ENCODE results near the gene PAK1.
A peak's percentile ranks its signal among the peaks of the same experiment; 100 is the strongest.

PAK1 gene

GRCh38 chr11:77371646-77372045 lies 102.2 kb downstream of the PAK1 start:
- no peak overlapping the region for H3K27ac Mint-ChIP-seq
- H3K27me3 Mint-ChIP-seq = no peaks in the 10 kb centered on the region
- H3K4me1 Mint-ChIP-seq = peaks cover 10% of the 10 kb centered on the region
- no peaks in the 10 kb centered on the region for H3K9me3 Mint-ChIP-seq
- peaks cover 11% of the 10 kb centered on the region for H3K36me3 Mint-ChIP-seq (ENCODE audit: low read depth)
- H3K4me3 Mint-ChIP-seq = no peak overlapping the region
- DNase-seq (no peak), ATAC-seq (no peak)

DNA sequence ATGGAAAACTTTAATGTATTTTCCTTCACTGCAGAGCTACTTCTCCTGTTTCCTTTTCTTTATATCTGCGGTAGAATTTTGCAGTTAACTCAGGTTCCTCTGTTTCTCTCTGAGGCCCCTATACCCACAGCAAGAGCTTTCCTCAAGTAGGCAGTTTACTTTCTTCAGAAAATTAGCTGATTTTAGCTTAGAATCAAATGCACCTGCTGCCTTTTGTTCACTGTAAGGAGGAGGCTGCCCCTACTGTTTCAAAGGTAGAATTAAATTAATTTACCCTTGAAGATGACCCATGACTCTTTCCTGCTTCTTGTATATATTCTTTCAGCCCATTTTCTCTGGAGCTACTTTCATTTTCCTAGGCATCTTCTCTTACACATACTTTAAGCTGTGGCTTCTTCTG lies 103.7 kb downstream of the PAK1 start:
- ATAC-seq = no peak
- no peak overlapping the region for H3K4me3 Mint-ChIP-seq
- peaks cover 15% of the 10 kb centered on the region for H3K36me3 Mint-ChIP-seq (ENCODE audit: low read depth)
- no peaks in the 10 kb centered on the region for H3K27me3 Mint-ChIP-seq
- peaks cover 10% of the 10 kb centered on the region for H3K4me1 Mint-ChIP-seq
- DNase-seq = no peak
- H3K9me3 Mint-ChIP-seq = peaks cover 8% of the 10 kb centered on the region
- H3K27ac Mint-ChIP-seq = no peak overlapping the region

- Mint-ChIP-seq H3K36me3 (ENCODE audit: low read depth) (peaks cover 31% of the 10 kb centered on the region), H3K27ac (no peak overlapping the region), H3K9me3 (peaks cover 4% of the 10 kb centered on the region)
These were observed 112.7 kb downstream of the PAK1 start for GRCh38 chr11:77361184-77361583.

GRCh38 chr11:77359481-77359880 lies 114.4 kb downstream of the PAK1 start:
- Mint-ChIP-seq H3K36me3 (ENCODE audit: low read depth) (peaks cover 28% of the 10 kb centered on the region), H3K27ac (no peak overlapping the region), H3K27me3 (no peaks in the 10 kb centered on the region), H3K4me1 (no peaks in the 10 kb centered on the region), H3K9me3 (no peaks in the 10 kb centered on the region), H3K4me3 (no peak overlapping the region)
- no peak for DNase-seq
- no peak for ATAC-seq

More at GRCh38 chr11:77361184-77361583, 112.7 kb downstream of the PAK1 start:
- DNase-seq (no peak), ATAC-seq (no peak)
- no peaks in the 10 kb centered on the region for H3K4me1 Mint-ChIP-seq
- H3K4me3 Mint-ChIP-seq = no peak overlapping the region
- H3K27me3 Mint-ChIP-seq = no peaks in the 10 kb centered on the region

DNA sequence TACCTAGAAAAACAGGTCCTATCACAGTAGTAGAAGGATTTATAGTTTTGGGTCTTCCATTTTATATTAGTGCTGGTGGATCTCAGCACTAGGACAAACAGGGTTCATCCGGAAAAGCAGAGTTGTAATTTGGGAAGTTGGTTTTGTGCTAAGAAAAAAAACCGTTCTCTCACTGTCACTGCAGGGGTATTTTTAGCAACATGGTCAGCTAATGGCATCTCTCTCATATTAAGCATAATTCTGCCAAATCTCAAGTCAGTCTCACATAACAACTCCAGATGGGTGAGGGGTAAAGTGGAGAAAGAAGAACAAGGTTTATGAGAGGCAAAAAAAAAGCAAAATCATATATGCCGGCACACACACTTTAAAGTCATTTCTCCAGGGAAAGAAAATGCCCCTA lies 120.8 kb downstream of the PAK1 start:
- Mint-ChIP-seq H3K27me3 (no peaks in the 10 kb centered on the region), H3K27ac (no peak overlapping the region), H3K36me3 (ENCODE audit: low read depth) (peaks cover 11% of the 10 kb centered on the region), H3K9me3 (no peaks in the 10 kb centered on the region), H3K4me1 (no peaks in the 10 kb centered on the region), H3K4me3 (no peak overlapping the region)
- no peak for DNase-seq
- ATAC-seq = no peak

DNA sequence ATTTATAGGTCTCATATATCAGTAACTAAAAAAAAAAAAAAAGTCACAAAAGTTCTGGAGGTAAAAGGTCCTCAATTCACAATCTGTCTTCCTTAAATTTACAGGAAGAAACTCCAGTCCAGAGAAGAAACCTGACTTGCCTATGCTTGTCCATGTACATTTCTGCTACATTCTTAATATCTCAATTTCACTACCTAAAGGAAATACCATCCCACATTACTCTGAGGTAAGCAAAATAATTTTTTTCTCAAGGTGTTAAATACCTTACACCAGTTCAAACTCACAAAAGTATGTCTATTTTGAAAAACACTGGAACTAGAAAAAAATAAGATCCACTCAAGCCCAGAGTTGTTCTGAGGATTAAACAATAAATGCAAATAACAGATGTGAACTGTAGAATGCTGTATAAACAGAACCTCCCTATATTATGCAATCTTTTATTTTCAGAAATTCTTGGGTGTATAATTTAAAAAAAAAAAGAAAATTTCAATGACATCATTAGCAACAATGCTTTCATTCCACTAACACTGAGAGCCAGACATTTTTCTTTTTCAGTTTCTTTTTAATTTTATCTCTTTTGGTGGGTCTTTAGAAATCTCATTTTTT lies 122.5 kb downstream of the PAK1 start:
- Mint-ChIP-seq H3K9me3 (no peaks in the 10 kb centered on the region), H3K27ac (no peak overlapping the region), H3K27me3 (no peaks in the 10 kb centered on the region), H3K36me3 (ENCODE audit: low read depth) (peaks cover 6% of the 10 kb centered on the region), H3K4me1 (no peaks in the 10 kb centered on the region), H3K4me3 (no peak overlapping the region)
- DNase-seq (no peak), ATAC-seq (no peak)

GRCh38 chr11:77347948-77348347 lies 125.9 kb downstream of the PAK1 start:
- Mint-ChIP-seq H3K27me3 (no peaks in the 10 kb centered on the region), H3K4me3 (no peak overlapping the region)

DNA sequence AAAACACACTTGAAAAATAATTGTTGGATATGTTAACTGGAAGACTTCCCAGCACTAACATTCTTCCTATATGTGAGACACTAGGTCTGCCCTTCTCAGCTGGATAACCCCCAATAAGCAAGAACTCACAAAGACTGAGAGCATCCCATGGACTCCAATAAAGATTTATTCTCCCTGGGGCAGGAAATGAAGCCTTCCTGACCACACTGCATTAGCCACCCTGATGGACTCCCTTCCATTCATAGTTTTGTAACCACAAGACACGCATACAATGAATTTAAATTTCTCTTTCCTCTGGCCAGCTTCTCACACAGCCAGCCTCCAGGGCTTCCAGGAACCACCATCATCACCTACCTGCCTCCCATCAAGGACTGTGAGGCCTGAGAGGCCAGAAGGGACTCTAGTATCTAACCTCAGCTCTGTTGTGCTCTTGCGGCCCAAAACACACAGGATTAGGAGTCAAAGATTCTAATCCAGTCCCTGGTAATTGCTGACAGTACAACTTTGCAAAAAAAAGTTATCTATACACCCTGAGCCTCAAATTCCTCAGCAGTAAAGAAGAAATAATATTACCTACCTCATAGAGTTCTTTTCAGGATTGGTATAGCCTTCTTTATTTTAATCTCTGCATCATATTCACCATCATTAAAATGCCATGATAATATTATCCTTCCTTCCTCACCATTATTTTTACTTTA lies 126.8 kb downstream of the PAK1 start:
- H3K27me3 Mint-ChIP-seq = no peaks in the 10 kb centered on the region
- DNase-seq (no peak), ATAC-seq (no peak)
- H3K36me3 Mint-ChIP-seq (ENCODE audit: low read depth) = peaks cover 17% of the 10 kb centered on the region
- no peaks in the 10 kb centered on the region for H3K4me1 Mint-ChIP-seq
- H3K27ac Mint-ChIP-seq = no peak overlapping the region
- H3K9me3 Mint-ChIP-seq = no peaks in the 10 kb centered on the region
- no peak overlapping the region for H3K4me3 Mint-ChIP-seq

More at GRCh38 chr11:77347948-77348347, 125.9 kb downstream of the PAK1 start:
- ATAC-seq = no peak
- DNase-seq = no peak
- no peaks in the 10 kb centered on the region for H3K4me1 Mint-ChIP-seq
- H3K9me3 Mint-ChIP-seq = no peaks in the 10 kb centered on the region
- no peak overlapping the region for H3K27ac Mint-ChIP-seq
- H3K36me3 Mint-ChIP-seq (ENCODE audit: low read depth) = peaks cover 11% of the 10 kb centered on the region

DNA sequence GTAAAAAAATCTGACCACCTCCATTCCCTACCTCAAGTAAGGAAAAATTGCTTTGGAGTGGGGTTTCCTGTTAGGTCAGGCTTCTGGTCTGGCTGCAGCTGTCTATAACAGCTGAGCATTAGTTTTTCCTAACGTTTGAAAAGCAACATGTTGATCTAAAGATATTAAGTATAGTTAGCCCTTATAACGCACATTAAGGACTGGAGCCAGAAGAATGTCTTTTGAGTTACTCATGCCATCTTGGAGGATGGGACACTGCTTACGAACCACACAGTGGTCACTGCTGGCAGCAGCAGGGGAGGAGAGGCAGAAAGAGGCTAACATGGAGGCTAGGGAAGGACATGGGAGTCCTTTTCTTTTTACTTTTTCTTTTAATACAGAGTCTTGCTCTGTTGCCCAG lies 128.3 kb downstream of the PAK1 start:
- H3K27me3 Mint-ChIP-seq = no peaks in the 10 kb centered on the region
- DNase-seq (no peak), ATAC-seq (no peak)
- H3K36me3 Mint-ChIP-seq (ENCODE audit: low read depth) = peaks cover 25% of the 10 kb centered on the region
- no peak overlapping the region for H3K27ac Mint-ChIP-seq
- H3K4me3 Mint-ChIP-seq = no peak overlapping the region
- no peaks in the 10 kb centered on the region for H3K4me1 Mint-ChIP-seq
- no peaks in the 10 kb centered on the region for H3K9me3 Mint-ChIP-seq

DNA sequence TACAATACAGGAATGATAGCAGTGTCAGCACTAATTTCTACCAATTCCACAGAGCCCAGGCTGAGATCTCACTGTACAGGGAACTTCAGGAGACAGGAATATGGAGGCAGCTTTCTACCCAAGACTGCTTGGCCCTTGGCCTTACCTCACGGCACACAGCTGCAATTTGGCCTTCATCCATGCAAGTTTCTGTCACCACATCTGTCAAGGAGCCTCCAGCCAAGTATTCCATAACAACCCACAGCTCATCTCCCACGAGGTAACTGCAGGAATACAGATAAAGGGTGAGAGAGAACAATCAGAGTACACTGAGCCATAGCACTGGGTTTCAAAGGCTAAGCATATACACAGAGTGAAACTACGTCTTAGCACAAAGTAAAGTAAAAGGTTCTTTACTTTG lies 133.4 kb downstream of the PAK1 start:
- no peaks in the 10 kb centered on the region for H3K4me1 Mint-ChIP-seq
- H3K4me3 Mint-ChIP-seq = no peak overlapping the region
- ATAC-seq = no peak
- DNase-seq = no peak
- no peak overlapping the region for H3K27ac Mint-ChIP-seq
- H3K27me3 Mint-ChIP-seq = no peaks in the 10 kb centered on the region
- peaks cover 25% of the 10 kb centered on the region for H3K36me3 Mint-ChIP-seq (ENCODE audit: low read depth)
- H3K9me3 Mint-ChIP-seq = no peaks in the 10 kb centered on the region

GRCh38 chr11:77332259-77332658 lies 141.6 kb downstream of the PAK1 start:
- Mint-ChIP-seq H3K27ac (no peak overlapping the region), H3K4me3 (no peak overlapping the region), H3K4me1 (no peaks in the 10 kb centered on the region), H3K27me3 (no peaks in the 10 kb centered on the region), H3K36me3 (ENCODE audit: low read depth) (peaks cover 34% of the 10 kb centered on the region), H3K9me3 (no peaks in the 10 kb centered on the region)
- DNase-seq (no peak), ATAC-seq (no peak)

DNA sequence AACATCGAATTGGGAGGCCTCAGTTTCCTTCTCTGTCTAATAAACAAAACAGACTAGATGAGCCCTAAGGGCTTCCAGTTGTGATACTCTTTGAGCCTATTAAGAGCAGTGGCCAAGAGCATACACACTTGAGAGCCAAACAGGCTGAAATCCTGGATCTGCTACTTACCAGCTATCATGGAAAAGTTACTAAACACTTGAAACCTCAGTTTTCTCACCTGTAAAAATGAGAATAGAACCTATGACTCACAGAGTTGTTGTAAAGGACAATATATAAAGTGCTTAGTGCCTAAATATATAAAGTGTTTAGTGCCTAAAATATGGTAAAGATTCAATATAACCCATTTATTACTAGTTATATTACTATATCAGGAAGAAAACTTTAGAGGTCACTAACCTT lies 148.7 kb downstream of the PAK1 start:
- no peak for DNase-seq
- peak; percentile 76 for ATAC-seq
- H3K4me3 Mint-ChIP-seq = no peak overlapping the region
- H3K36me3 Mint-ChIP-seq (ENCODE audit: low read depth) = peaks cover 42% of the 10 kb centered on the region
- no peaks in the 10 kb centered on the region for H3K27me3 Mint-ChIP-seq
- H3K9me3 Mint-ChIP-seq = no peaks in the 10 kb centered on the region
- no peak overlapping the region for H3K27ac Mint-ChIP-seq
- peaks cover 15% of the 10 kb centered on the region for H3K4me1 Mint-ChIP-seq

DNA sequence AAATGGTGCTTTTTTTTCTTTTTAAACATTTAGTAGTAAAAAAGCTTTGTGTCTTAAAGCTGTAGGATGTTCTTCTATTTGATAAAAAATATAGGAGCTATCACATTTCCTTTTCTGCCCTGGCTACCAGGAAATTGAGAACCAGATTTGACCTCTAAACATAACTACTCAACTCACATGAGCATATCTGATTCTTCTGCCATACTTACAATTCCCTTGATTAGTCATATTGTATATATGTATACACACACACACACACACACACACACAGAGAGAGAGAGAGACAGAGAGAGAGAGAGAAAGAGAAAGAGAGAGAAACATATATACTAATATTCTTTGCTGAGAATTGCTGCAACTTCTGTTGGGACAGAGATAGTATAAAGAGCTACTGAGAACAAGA lies 149.4 kb downstream of the PAK1 start:
- no peak overlapping the region for H3K4me3 Mint-ChIP-seq
- H3K9me3 Mint-ChIP-seq = no peaks in the 10 kb centered on the region
- peak overlapping the region; percentile 31 for H3K27ac Mint-ChIP-seq
- DNase-seq (no peak), ATAC-seq (no peak)
- no peaks in the 10 kb centered on the region for H3K27me3 Mint-ChIP-seq
- peaks cover 38% of the 10 kb centered on the region for H3K36me3 Mint-ChIP-seq (ENCODE audit: low read depth)
- H3K4me1 Mint-ChIP-seq = peaks cover 15% of the 10 kb centered on the region

- peaks cover 15% of the 10 kb centered on the region for H3K4me1 Mint-ChIP-seq
- no peak for ATAC-seq
- H3K27ac Mint-ChIP-seq = no peak overlapping the region
- H3K27me3 Mint-ChIP-seq = no peaks in the 10 kb centered on the region
- H3K36me3 Mint-ChIP-seq (ENCODE audit: low read depth) = peaks cover 29% of the 10 kb centered on the region
- no peak for DNase-seq
- H3K9me3 Mint-ChIP-seq = no peaks in the 10 kb centered on the region
- H3K4me3 Mint-ChIP-seq = no peak overlapping the region
These were observed 150.8 kb downstream of the PAK1 start for GRCh38 chr11:77322926-77323590.

- DNase-seq (no peak), ATAC-seq (no peak)
- Mint-ChIP-seq H3K27me3 (no peaks in the 10 kb centered on the region), H3K4me3 (no peak overlapping the region), H3K4me1 (peaks cover 15% of the 10 kb centered on the region), H3K36me3 (ENCODE audit: low read depth) (peaks cover 24% of the 10 kb centered on the region), H3K27ac (no peak overlapping the region), H3K9me3 (no peaks in the 10 kb centered on the region)
These were observed 151.4 kb downstream of the PAK1 start for GRCh38 chr11:77322506-77322905.
